Kidney (tissue), 14 donors: ENCODE data around the gene MAP3K5. TPM values are rescaled to one million over a fixed set of nuclear protein-coding genes. Genes with fewer than 3 reads are reported as not detected.

Source experiments
- DNase-seq, 5 donors: peaks; one replicate each; pipeline ENCODE4 v3.0.0-alpha.2; 2013 to 2020
- FAIRE-seq: peaks from 2 replicates; lab custom pipeline; 2012; peaks lifted over from hg19 to GRCh38; lab: Jason Lieb, UNC
- H3K27ac ChIP-seq, 2 donors: one replicate each; pipeline ENCODE4 v1.7.0; 2013; ENCODE audit warnings: low read depth in 2 of 2, low read length in 2 of 2, inconsistent platforms in 1 of 2
- H3K27me3 ChIP-seq: one replicate; pipeline ENCODE4 v1.7.1; 2013; ENCODE audit warnings: low read length, inconsistent platforms; ENCODE audit not compliant: control insufficient read depth, insufficient read depth
- H3K36me3 ChIP-seq, 3 donors: one replicate each; pipeline versions ENCODE4 v1.7.0 to v1.7.1; 2013; ENCODE audit warnings: low read length in 3 of 3, control low read depth in 1 of 3, inconsistent platforms in 1 of 3; ENCODE audit not compliant: insufficient read depth in 3 of 3, control insufficient read depth in 2 of 3
- H3K4me1 ChIP-seq, 3 donors: one replicate each; pipeline versions ENCODE4 v1.7.0 to v1.7.1; 2013; ENCODE audit warnings: low read length in 3 of 3, inconsistent platforms in 1 of 3, low read depth in 1 of 3; ENCODE audit not compliant: control insufficient read depth in 2 of 3, insufficient read depth in 2 of 3
- H3K4me3 ChIP-seq, 3 donors: one replicate each; pipeline versions ENCODE4 v1.7.0 to v1.8.1; 2013; ENCODE audit warnings: low read length in 3 of 3, control low read depth in 1 of 3, inconsistent platforms in 1 of 3
- H3K9ac ChIP-seq, 3 donors: one replicate each; pipeline versions ENCODE4 v1.7.0 to v1.7.1; 2013; ENCODE audit warnings: low read length in 3 of 3, control low read depth in 1 of 3, inconsistent platforms in 1 of 3
- H3K9me3 ChIP-seq, 3 donors: one replicate each; pipeline versions ENCODE4 v1.7.0 to v1.7.1; 2013; ENCODE audit warnings: low read length in 3 of 3, control low read depth in 1 of 3, inconsistent platforms in 1 of 3; ENCODE audit not compliant: control insufficient read depth in 2 of 3, insufficient read depth in 1 of 3
- CTCF ChIP-seq: IDR thresholded peaks from 3 replicates; pipeline ENCODE4 v1.5.1; 2012; ENCODE audit warnings: mild to moderate bottlenecking, moderate library complexity, borderline replicate concordance; ENCODE audit not compliant: insufficient read depth; ENCODE audit errors: extremely low read depth
- intact Hi-C: fragments of 100-400 bp; cut with DNase I; formaldehyde crosslinking; loops from one replicate; pipeline ENCODE4 v1.11.1; 2022
- polyA plus RNA-seq: library from polyadenylated mRNA; stranded (reverse); fragments of 350-450 nt; fragmentation: Illumina TruSeq; extraction: RNeasy Lipid Tissue Mini Kit (QIAGEN cat#74804); gene quantifications from one replicate; pipeline ENCODE4 v1.2.3, GENCODE V29; 2014; ENCODE audit warnings: low read depth, low replicate concordance; ENCODE audit not compliant: insufficient read depth
- total RNA-seq: library from RNA; stranded (reverse); fragmentation: NEBNext Ultra II Directional; extraction: Animal tissue kit (Norgen Biotek cat#: 25700); gene quantifications from one replicate; pipeline ENCODE4 v1.2.1, GENCODE V29; 2021
- donor health status: control.
- donor health status: control.
- donor health status: control.
- donor health status: control.
- donor health status: control.
- donor health status: DM: yes; HTN: yes; CAD: no.
- donor health status: Normal renal cell carcinoma (clear cell type).

The MAP3K5 gene
- total and polyA plus RNA-seq, 2 donors from 2014 or later: 5.9 to 32.9 TPM

- no peak overlapping the region for H3K27ac ChIP-seq
- no peak for TF ChIP-seq CTCF
- peaks cover 0 to 17% (median 16%) of the 10 kb centered on the region in 3 donors for H3K4me1 ChIP-seq
- H3K27me3 ChIP-seq: no peaks in the 10 kb centered on the region
- H3K9me3 ChIP-seq: no peaks in the 10 kb centered on the region
- intact Hi-C loops: no loop called here
- FAIRE-seq (no peak), DNase-seq (no peak)
- no peak overlapping the region for H3K9ac ChIP-seq
- H3K4me3 ChIP-seq: no peak overlapping the region
- H3K36me3 ChIP-seq: no peaks in the 10 kb centered on the region
These were observed 17.2 kb downstream of the MAP3K5 start for GRCh38 chr6:136775081-136775480.

GRCh38 chr6:136774228-136775041 lies 17.8 kb downstream of the MAP3K5 start:
- Histone ChIP-seq H3K36me3 (no peaks in the 10 kb centered on the region), H3K27ac (peak overlapping the region in 1 of 2 donors; percentile 78), H3K4me3 (no peak overlapping the region), H3K9me3 (no peaks in the 10 kb centered on the region), H3K27me3 (no peaks in the 10 kb centered on the region), H3K9ac (no peak overlapping the region), H3K4me1 (peaks cover 0 to 16% (median 13%) of the 10 kb centered on the region in 3 donors)
- no peak for DNase-seq
- no peak for FAIRE-seq
- intact Hi-C loops: no loop called here
- TF ChIP-seq CTCF: no peak

GRCh38 chr6:136773473-136773796 lies 18.8 kb downstream of the MAP3K5 start:
- DNase-seq (no peak), FAIRE-seq (no peak)
- intact Hi-C loops: no loop called here
- Histone ChIP-seq H3K9me3 (no peaks in the 10 kb centered on the region), H3K4me1 (peaks cover 0 to 16% (median 13%) of the 10 kb centered on the region in 3 donors), H3K27me3 (no peaks in the 10 kb centered on the region), H3K36me3 (no peaks in the 10 kb centered on the region), H3K9ac (peak overlapping the region in 1 of 3 donors; percentile 56), H3K4me3 (no peak overlapping the region), H3K27ac (peak overlapping the region; percentile 78 to 84)
- no peak for TF ChIP-seq CTCF
